Skeletal muscle tissue (tissue), 4 donors: ENCODE results near the gene RYR3. TPM values are rescaled to one million over a fixed set of nuclear protein-coding genes. Genes with fewer than 3 reads are reported as not detected.
A peak's percentile ranks its signal among the peaks of the same experiment; 100 is the strongest.

Experiments used
- H3K27ac ChIP-seq: one replicate; pipeline ENCODE4 v1.7.0; 2013; ENCODE audit warnings: mild to moderate bottlenecking, low read depth, low read length, inconsistent platforms
- H3K27me3 ChIP-seq, 3 donors: one replicate each; pipeline ENCODE4 v1.7.0; 2013; ENCODE audit warnings: low read length in 3 of 3; ENCODE audit not compliant: control insufficient read depth in 3 of 3, insufficient read depth in 3 of 3
- H3K36me3 ChIP-seq, 3 donors: one replicate each; pipeline ENCODE4 v1.7.0; 2013; ENCODE audit warnings: low read length in 3 of 3; ENCODE audit not compliant: control insufficient read depth in 3 of 3, insufficient read depth in 3 of 3
- H3K4me1 ChIP-seq, 3 donors: one replicate each; pipeline ENCODE4 v1.7.0; 2013; ENCODE audit warnings: low read length in 3 of 3, mild to moderate bottlenecking in 3 of 3; ENCODE audit not compliant: control insufficient read depth in 3 of 3, insufficient read depth in 3 of 3
- H3K4me3 ChIP-seq, 3 donors: one replicate each; pipeline ENCODE4 v1.7.0; 2013; ENCODE audit warnings: low read length in 3 of 3
- H3K9ac ChIP-seq, 3 donors: one replicate each; pipeline ENCODE4 v1.7.0; 2013; ENCODE audit warnings: low read length in 3 of 3, mild to moderate bottlenecking in 3 of 3, moderate library complexity in 2 of 3, low read depth in 1 of 3
- H3K9me3 ChIP-seq, 3 donors: one replicate each; pipeline ENCODE4 v1.7.0; 2013; ENCODE audit warnings: low read length in 3 of 3; ENCODE audit not compliant: control insufficient read depth in 3 of 3
- total RNA-seq: library from RNA; depleted of rRNA; stranded (reverse); fragments of >200 nt; gene quantifications from one replicate; pipeline ENCODE4 v1.2.3, GENCODE V29; 2014
- donor health status: Osteomylitis.

The RYR3 gene
- total RNA-seq, 1 donor from 2014 or later: 50.6 TPM

GRCh38 chr15:33374226-33374914 is 63.6 kb downstream of the RYR3 start:
- Histone ChIP-seq H3K4me3 (no peak overlapping the region), H3K9me3 (no peaks in the 10 kb centered on the region), H3K27me3 (no peaks in the 10 kb centered on the region), H3K4me1 (peaks cover 0 to 8% (median 0%) of the 10 kb centered on the region in 3 donors), H3K9ac (no peak overlapping the region), H3K36me3 (no peaks in the 10 kb centered on the region), H3K27ac (no peak overlapping the region)

- Histone ChIP-seq H3K27ac (no peak overlapping the region), H3K9me3 (no peaks in the 10 kb centered on the region), H3K4me1 (peaks cover 6 to 14% (median 7%) of the 10 kb centered on the region in 3 donors), H3K4me3 (no peak overlapping the region), H3K9ac (no peak overlapping the region), H3K27me3 (no peaks in the 10 kb centered on the region), H3K36me3 (no peaks in the 10 kb centered on the region)
Measured at GRCh38 chr15:33375236-33375635, 64.5 kb downstream of the RYR3 start.

- Histone ChIP-seq H3K9me3 (no peaks in the 10 kb centered on the region), H3K36me3 (no peaks in the 10 kb centered on the region), H3K27me3 (no peaks in the 10 kb centered on the region), H3K4me1 (peaks cover 7 to 17% (median 10%) of the 10 kb centered on the region in 3 donors), H3K27ac (no peak overlapping the region), H3K4me3 (no peak overlapping the region), H3K9ac (no peak overlapping the region)
Measured at GRCh38 chr15:33377204-33377603, 66.4 kb downstream of the RYR3 start.

- no peaks in the 10 kb centered on the region for H3K36me3 ChIP-seq
- no peak overlapping the region for H3K4me3 ChIP-seq
- H3K9ac ChIP-seq: no peak overlapping the region
- no peak overlapping the region for H3K27ac ChIP-seq
- H3K4me1 ChIP-seq: peaks cover 7 to 17% (median 10%) of the 10 kb centered on the region in 3 donors
- H3K27me3 ChIP-seq: no peaks in the 10 kb centered on the region
- no peaks in the 10 kb centered on the region for H3K9me3 ChIP-seq
Measured at GRCh38 chr15:33378866-33379480, 68.2 kb downstream of the RYR3 start.

GRCh38 chr15:33380406-33380805 is 69.6 kb downstream of the RYR3 start:
- no peak overlapping the region for H3K9ac ChIP-seq
- peaks cover 7 to 17% (median 10%) of the 10 kb centered on the region in 3 donors for H3K4me1 ChIP-seq
- H3K27me3 ChIP-seq: no peaks in the 10 kb centered on the region
- H3K36me3 ChIP-seq: no peaks in the 10 kb centered on the region
- peak overlapping the region; percentile 48 for H3K27ac ChIP-seq
- no peak overlapping the region for H3K4me3 ChIP-seq
- no peaks in the 10 kb centered on the region for H3K9me3 ChIP-seq

- H3K27me3 ChIP-seq: no peaks in the 10 kb centered on the region
- no peak overlapping the region for H3K27ac ChIP-seq
- peaks cover 7 to 15% (median 10%) of the 10 kb centered on the region in 3 donors for H3K4me1 ChIP-seq
Measured at GRCh38 chr15:33382491-33382890, 71.7 kb downstream of the RYR3 start.

GRCh38 chr15:33384307-33384706 is 73.5 kb downstream of the RYR3 start:
- Histone ChIP-seq H3K27ac (no peak overlapping the region), H3K4me1 (peaks cover 7 to 10% (median 9%) of the 10 kb centered on the region in 3 donors), H3K9ac (no peak overlapping the region), H3K27me3 (no peaks in the 10 kb centered on the region), H3K9me3 (no peaks in the 10 kb centered on the region), H3K36me3 (no peaks in the 10 kb centered on the region), H3K4me3 (no peak overlapping the region)

More at GRCh38 chr15:33382491-33382890, 71.7 kb downstream of the RYR3 start:
- Histone ChIP-seq H3K9ac (no peak overlapping the region), H3K36me3 (no peaks in the 10 kb centered on the region), H3K9me3 (no peaks in the 10 kb centered on the region), H3K4me3 (no peak overlapping the region)

GRCh38 chr15:33392453-33392852 is 81.7 kb downstream of the RYR3 start:
- Histone ChIP-seq H3K9me3 (no peaks in the 10 kb centered on the region), H3K27ac (no peak overlapping the region), H3K4me1 (peaks cover 7 to 35% (median 14%) of the 10 kb centered on the region in 3 donors)

GRCh38 chr15:33393546-33393945 is 82.8 kb downstream of the RYR3 start:
- H3K4me3 ChIP-seq: no peak overlapping the region
- H3K36me3 ChIP-seq: no peaks in the 10 kb centered on the region
- H3K9ac ChIP-seq: no peak overlapping the region
- H3K9me3 ChIP-seq: no peaks in the 10 kb centered on the region
- peaks cover 7 to 35% (median 14%) of the 10 kb centered on the region in 3 donors for H3K4me1 ChIP-seq
- H3K27me3 ChIP-seq: no peaks in the 10 kb centered on the region
- no peak overlapping the region for H3K27ac ChIP-seq

More at GRCh38 chr15:33392453-33392852, 81.7 kb downstream of the RYR3 start:
- Histone ChIP-seq H3K27me3 (no peaks in the 10 kb centered on the region), H3K4me3 (no peak overlapping the region), H3K36me3 (no peaks in the 10 kb centered on the region), H3K9ac (no peak overlapping the region)

GRCh38 chr15:33395321-33395720 is 84.6 kb downstream of the RYR3 start:
- H3K9ac ChIP-seq: peak overlapping the region in 2 of 3 donors; percentile 16 to 79
- no peaks in the 10 kb centered on the region for H3K36me3 ChIP-seq
- peak overlapping the region; percentile 61 for H3K27ac ChIP-seq
- peak overlapping the region; percentile 39 to 60 (median 42) for H3K4me3 ChIP-seq
- H3K9me3 ChIP-seq: no peaks in the 10 kb centered on the region
- no peaks in the 10 kb centered on the region for H3K27me3 ChIP-seq
- peaks cover 7 to 35% (median 14%) of the 10 kb centered on the region in 3 donors for H3K4me1 ChIP-seq
